ENCODE data around the gene THBD.

Gene THBD

GRCh38 chr20:23061262-23061661, 11.8 kb upstream of the THBD start:
- 91 to 96% methylated on average over 2 to 3 of the region's 5 CpGs for WGBS, 2 experiments (ENCODE audit: insufficient coverage in 2 of 2)
- peaks cover 41% of the 10 kb centered on the region for H3K4me1 ChIP-seq (ENCODE audit: control insufficient read depth, insufficient read depth, low read length, poor library complexity, severe bottlenecking)
- H3K4me3 ChIP-seq (ENCODE audit: extremely low read depth, insufficient read depth, low read length, poor library complexity, severe bottlenecking) = no peak overlapping the region
- H3K9me3 ChIP-seq (ENCODE audit: control insufficient read depth, low read length) = peaks cover 4% of the 10 kb centered on the region
- no peaks in the 10 kb centered on the region for H3K36me3 ChIP-seq (ENCODE audit: control insufficient read depth, insufficient read depth, low read length)
- peak overlapping the region; percentile 67 for H3K27ac ChIP-seq (ENCODE audit: low read depth, low read length, severe bottlenecking)

- Histone ChIP-seq H3K4me3 (ENCODE audit: extremely low read depth, insufficient read depth, low read length, poor library complexity, severe bottlenecking) (no peak overlapping the region), H3K4me1 (ENCODE audit: control insufficient read depth, insufficient read depth, low read length, poor library complexity, severe bottlenecking) (peaks cover 35% of the 10 kb centered on the region), H3K9me3 (ENCODE audit: control insufficient read depth, low read length) (peaks cover 4% of the 10 kb centered on the region), H3K27ac (ENCODE audit: low read depth, low read length, severe bottlenecking) (peak overlapping the region; percentile 67), H3K36me3 (ENCODE audit: control insufficient read depth, insufficient read depth, low read length) (no peaks in the 10 kb centered on the region)
- 76 to 93% methylated on average over 2 of the region's 4 CpGs for WGBS, 2 experiments (ENCODE audit: insufficient coverage in 2 of 2)
These were observed 11.2 kb upstream of the THBD start for GRCh38 chr20:23060629-23061028.

- peaks cover 4% of the 10 kb centered on the region for H3K9me3 ChIP-seq (ENCODE audit: control insufficient read depth, low read length)
- no peak overlapping the region for H3K4me3 ChIP-seq (ENCODE audit: extremely low read depth, insufficient read depth, low read length, poor library complexity, severe bottlenecking)
- H3K27ac ChIP-seq (ENCODE audit: low read depth, low read length, severe bottlenecking) = no peak overlapping the region
- no peaks in the 10 kb centered on the region for H3K36me3 ChIP-seq (ENCODE audit: control insufficient read depth, insufficient read depth, low read length)
- 67 to 93% methylated on average over 1 to 3 of the region's 3 CpGs for WGBS, 2 experiments (ENCODE audit: insufficient coverage in 2 of 2)
- peaks cover 35% of the 10 kb centered on the region for H3K4me1 ChIP-seq (ENCODE audit: control insufficient read depth, insufficient read depth, low read length, poor library complexity, severe bottlenecking)
These were observed 10.4 kb upstream of the THBD start for GRCh38 chr20:23059846-23060245.

- H3K27ac ChIP-seq (ENCODE audit: low read depth, low read length, severe bottlenecking) = no peak overlapping the region
- 100% methylated on average over 2 of the region's 3 CpGs for WGBS, 2 experiments (ENCODE audit: insufficient coverage in 2 of 2)
- no peak overlapping the region for H3K4me3 ChIP-seq (ENCODE audit: extremely low read depth, insufficient read depth, low read length, poor library complexity, severe bottlenecking)
- H3K4me1 ChIP-seq (ENCODE audit: control insufficient read depth, insufficient read depth, low read length, poor library complexity, severe bottlenecking) = peaks cover 35% of the 10 kb centered on the region
- no peaks in the 10 kb centered on the region for H3K36me3 ChIP-seq (ENCODE audit: control insufficient read depth, insufficient read depth, low read length)
- peaks cover 4% of the 10 kb centered on the region for H3K9me3 ChIP-seq (ENCODE audit: control insufficient read depth, low read length)
These were observed 9.5 kb upstream of the THBD start for GRCh38 chr20:23059001-23059400.

- no peaks in the 10 kb centered on the region for H3K36me3 ChIP-seq (ENCODE audit: control insufficient read depth, insufficient read depth, low read length)
- peaks cover 35% of the 10 kb centered on the region for H3K4me1 ChIP-seq (ENCODE audit: control insufficient read depth, insufficient read depth, low read length, poor library complexity, severe bottlenecking)
- no peak overlapping the region for H3K27ac ChIP-seq (ENCODE audit: low read depth, low read length, severe bottlenecking)
- WGBS, 2 experiments (ENCODE audit: insufficient coverage in 2 of 2) = no CpG with 5 or more reads among the region's 1 CpG
- H3K4me3 ChIP-seq (ENCODE audit: extremely low read depth, insufficient read depth, low read length, poor library complexity, severe bottlenecking) = no peak overlapping the region
- peaks cover 4% of the 10 kb centered on the region for H3K9me3 ChIP-seq (ENCODE audit: control insufficient read depth, low read length)
These were observed 8.8 kb upstream of the THBD start for GRCh38 chr20:23058240-23058639.

GRCh38 chr20:23052904-23053303, 3.4 kb upstream of the THBD start:
- H3K4me1 ChIP-seq (ENCODE audit: control insufficient read depth, insufficient read depth, low read length, poor library complexity, severe bottlenecking) = peaks cover 6% of the 10 kb centered on the region
- WGBS, 2 experiments (ENCODE audit: insufficient coverage in 2 of 2) = 89 to 91% methylated on average over 5 of the region's 5 CpGs
- H3K9me3 ChIP-seq (ENCODE audit: control insufficient read depth, low read length) = peaks cover 4% of the 10 kb centered on the region
- no peak overlapping the region for H3K27ac ChIP-seq (ENCODE audit: low read depth, low read length, severe bottlenecking)
- H3K4me3 ChIP-seq (ENCODE audit: extremely low read depth, insufficient read depth, low read length, poor library complexity, severe bottlenecking) = no peak overlapping the region
- H3K36me3 ChIP-seq (ENCODE audit: control insufficient read depth, insufficient read depth, low read length) = no peaks in the 10 kb centered on the region

GRCh38 chr20:23050847-23051627, 1.6 kb upstream of the THBD start:
- Histone ChIP-seq H3K4me1 (ENCODE audit: control insufficient read depth, insufficient read depth, low read length, poor library complexity, severe bottlenecking) (peaks cover 8% of the 10 kb centered on the region), H3K27ac (ENCODE audit: low read depth, low read length, severe bottlenecking) (peak overlapping the region; percentile 41), H3K36me3 (ENCODE audit: control insufficient read depth, insufficient read depth, low read length) (peaks cover 2% of the 10 kb centered on the region), H3K9me3 (ENCODE audit: control insufficient read depth, low read length) (no peaks in the 10 kb centered on the region), H3K4me3 (ENCODE audit: extremely low read depth, insufficient read depth, low read length, poor library complexity, severe bottlenecking) (peak overlapping the region; percentile 59)
- 1 to 2% methylated on average over 33 to 40 of the region's 46 CpGs for WGBS, 2 experiments (ENCODE audit: insufficient coverage in 2 of 2)

- peaks cover 2% of the 10 kb centered on the region for H3K36me3 ChIP-seq (ENCODE audit: control insufficient read depth, insufficient read depth, low read length)
- WGBS, 2 experiments (ENCODE audit: insufficient coverage in 2 of 2) = 0 to 1% methylated on average over 36 to 48 of the region's 48 CpGs
- no peak overlapping the region for H3K27ac ChIP-seq (ENCODE audit: low read depth, low read length, severe bottlenecking)
- no peaks in the 10 kb centered on the region for H3K9me3 ChIP-seq (ENCODE audit: control insufficient read depth, low read length)
- H3K4me3 ChIP-seq (ENCODE audit: extremely low read depth, insufficient read depth, low read length, poor library complexity, severe bottlenecking) = peak overlapping the region; percentile 59
- peaks cover 8% of the 10 kb centered on the region for H3K4me1 ChIP-seq (ENCODE audit: control insufficient read depth, insufficient read depth, low read length, poor library complexity, severe bottlenecking)
These were observed 785 bp upstream of the THBD start for GRCh38 chr20:23050076-23050838.

- Histone ChIP-seq H3K36me3 (ENCODE audit: control insufficient read depth, insufficient read depth, low read length) (peaks cover 2% of the 10 kb centered on the region), H3K4me1 (ENCODE audit: control insufficient read depth, insufficient read depth, low read length, poor library complexity, severe bottlenecking) (peaks cover 8% of the 10 kb centered on the region), H3K9me3 (ENCODE audit: control insufficient read depth, low read length) (no peaks in the 10 kb centered on the region), H3K4me3 (ENCODE audit: extremely low read depth, insufficient read depth, low read length, poor library complexity, severe bottlenecking) (peak overlapping the region; percentile 59), H3K27ac (ENCODE audit: low read depth, low read length, severe bottlenecking) (no peak overlapping the region)
- WGBS, 2 experiments (ENCODE audit: insufficient coverage in 2 of 2) = 9 to 10% methylated on average over 87 to 89 of the region's 92 CpGs
These were observed 930 bp downstream of the THBD start for GRCh38 chr20:23048283-23049200.

GRCh38 chr20:23047738-23048214, 1.7 kb downstream of the THBD start:
- H3K9me3 ChIP-seq (ENCODE audit: control insufficient read depth, low read length) = no peaks in the 10 kb centered on the region
- WGBS, 2 experiments (ENCODE audit: insufficient coverage in 2 of 2) = 38 to 40% methylated on average over 40 to 47 of the region's 47 CpGs
- peaks cover 2% of the 10 kb centered on the region for H3K36me3 ChIP-seq (ENCODE audit: control insufficient read depth, insufficient read depth, low read length)
- H3K4me1 ChIP-seq (ENCODE audit: control insufficient read depth, insufficient read depth, low read length, poor library complexity, severe bottlenecking) = peaks cover 8% of the 10 kb centered on the region
- peak overlapping the region; percentile 59 for H3K4me3 ChIP-seq (ENCODE audit: extremely low read depth, insufficient read depth, low read length, poor library complexity, severe bottlenecking)
- H3K27ac ChIP-seq (ENCODE audit: low read depth, low read length, severe bottlenecking) = no peak overlapping the region
